HG02840 (cell line): ENCODE data around the gene DPH7.
"Not testable (repeated sequence)": the region's sequence is repeated elsewhere in the genome, so short reads cannot be mapped to it uniquely, and the experiment has no call there.

Source experiments
- ATAC-seq: cut with Tn5 transposase; IDR thresholded peaks from one replicate; pipeline ENCODE4 v1.9.1; 2021; ENCODE audit warnings: mild to moderate bottlenecking, moderate library complexity, moderate number of reproducible peaks; ENCODE audit not compliant: unreplicated experiment, low FRiP score

The DPH7 gene

DNA sequence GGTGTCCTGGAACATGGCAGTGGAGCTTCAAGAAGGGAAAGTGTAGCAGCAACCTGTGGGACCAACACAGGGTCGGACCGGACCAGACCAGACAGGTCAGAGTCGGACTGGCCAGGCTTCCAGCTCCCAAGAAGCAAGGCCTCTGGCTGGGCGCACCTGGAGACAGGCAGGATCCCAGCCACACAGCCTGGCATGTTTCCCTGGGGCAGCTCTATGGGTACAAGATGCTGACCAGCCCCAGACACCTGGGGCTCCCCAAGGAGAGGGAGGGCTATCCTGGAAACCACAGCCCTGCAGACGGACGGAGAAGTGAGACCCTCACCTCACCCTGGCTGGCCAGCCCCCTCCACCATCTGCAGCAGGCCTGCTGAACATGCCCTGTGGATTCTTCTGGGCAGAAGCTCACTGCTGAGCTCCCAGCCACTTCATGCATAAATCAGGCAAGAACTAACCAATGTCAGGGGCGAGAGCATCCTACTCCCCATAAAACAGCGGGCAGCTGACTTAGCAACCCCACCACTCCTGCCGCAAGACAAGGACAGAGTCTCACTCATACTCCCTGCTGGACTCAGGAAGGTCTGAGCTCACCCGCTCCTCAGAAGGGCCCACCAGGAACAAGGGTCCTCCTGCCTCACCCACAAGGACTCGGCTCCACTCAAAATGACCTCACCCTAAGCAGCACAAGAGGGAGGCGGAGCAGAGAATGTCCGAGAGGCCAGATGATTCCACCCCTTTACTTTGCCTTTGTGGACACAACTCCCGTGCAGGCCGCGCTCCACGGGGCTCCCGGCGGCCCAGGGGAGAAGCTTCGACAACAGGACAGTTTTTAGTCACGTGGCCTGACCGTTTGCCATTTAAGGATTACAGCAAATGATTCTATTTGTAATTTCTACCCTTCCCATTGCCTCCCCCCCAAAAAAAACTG is 2.9 kb upstream of the DPH7 start:
- no peak for ATAC-seq

DNA sequence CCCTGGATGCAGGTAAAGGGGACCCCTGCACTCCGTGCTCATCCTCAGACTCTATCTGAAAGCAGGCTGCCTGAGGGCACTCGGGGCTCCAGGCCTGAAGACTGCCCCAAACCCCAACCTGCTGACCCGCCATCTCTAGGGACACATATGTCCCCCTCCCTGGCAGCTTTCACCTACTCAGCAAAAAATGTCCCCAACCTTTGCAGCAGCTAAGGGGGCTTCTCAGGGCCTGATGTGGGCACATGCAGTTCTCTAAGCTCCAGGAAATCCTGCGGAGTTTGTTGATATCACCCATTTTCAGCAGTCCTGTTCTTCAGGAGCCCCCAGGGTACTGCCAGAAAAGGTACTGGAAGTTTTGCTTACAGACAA is 2.2 kb upstream of the DPH7 start:
- ATAC-seq: no peak

DNA sequence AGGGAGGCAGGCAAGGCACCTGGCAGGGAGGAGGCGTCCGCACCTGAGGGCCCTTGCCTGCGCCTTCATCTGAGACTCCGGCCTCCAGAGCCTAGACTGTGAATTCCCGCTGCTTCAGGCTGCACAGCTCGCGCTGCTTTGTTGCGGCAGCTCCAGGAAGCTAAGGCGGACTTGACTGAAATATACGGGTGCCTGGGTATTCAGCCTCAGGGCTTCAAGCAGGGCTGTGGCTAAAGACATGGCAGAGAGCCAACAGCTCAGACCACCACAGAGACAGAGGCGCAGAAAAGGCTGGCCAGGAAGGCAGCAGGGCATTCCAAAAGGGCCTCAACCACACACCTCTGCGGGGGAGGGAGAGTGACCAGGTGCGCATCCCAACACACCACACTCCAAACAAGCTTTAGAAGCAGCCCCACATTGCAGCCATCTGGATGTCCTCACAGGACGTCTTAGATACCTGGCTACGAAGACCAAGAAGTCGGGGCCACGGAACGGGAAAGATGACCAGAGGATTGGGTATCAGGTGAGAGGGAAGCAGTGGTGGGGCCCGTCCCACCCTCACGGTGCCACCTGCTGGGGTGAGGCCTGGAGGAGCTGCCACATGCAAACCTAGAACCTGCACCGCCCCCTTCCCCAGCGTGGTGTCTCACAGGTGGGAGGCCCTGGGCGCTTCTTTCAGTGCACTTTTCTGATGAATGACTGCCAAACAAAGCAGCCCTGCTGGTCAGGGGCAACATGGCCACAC is 1.7 kb upstream of the DPH7 start:
- no peak for ATAC-seq

DNA sequence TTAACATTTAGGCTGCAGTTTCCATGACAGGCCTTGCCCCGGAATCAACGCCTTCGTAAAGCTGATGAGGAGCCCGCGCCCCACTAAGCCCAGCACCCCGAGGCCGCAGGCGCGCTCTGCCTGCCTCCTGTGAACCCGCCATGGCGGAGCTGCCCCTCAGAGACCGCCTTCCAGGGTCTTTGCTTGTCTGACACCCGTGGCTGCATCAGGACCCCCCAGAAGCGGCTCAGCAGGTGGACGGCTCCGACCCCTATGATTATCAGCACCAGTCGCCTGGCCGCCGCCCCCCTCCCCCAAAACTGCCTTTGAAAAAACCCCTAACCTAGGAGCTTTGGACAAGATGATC is 507 bp upstream of the DPH7 start:
- ATAC-seq: no peak

DNA sequence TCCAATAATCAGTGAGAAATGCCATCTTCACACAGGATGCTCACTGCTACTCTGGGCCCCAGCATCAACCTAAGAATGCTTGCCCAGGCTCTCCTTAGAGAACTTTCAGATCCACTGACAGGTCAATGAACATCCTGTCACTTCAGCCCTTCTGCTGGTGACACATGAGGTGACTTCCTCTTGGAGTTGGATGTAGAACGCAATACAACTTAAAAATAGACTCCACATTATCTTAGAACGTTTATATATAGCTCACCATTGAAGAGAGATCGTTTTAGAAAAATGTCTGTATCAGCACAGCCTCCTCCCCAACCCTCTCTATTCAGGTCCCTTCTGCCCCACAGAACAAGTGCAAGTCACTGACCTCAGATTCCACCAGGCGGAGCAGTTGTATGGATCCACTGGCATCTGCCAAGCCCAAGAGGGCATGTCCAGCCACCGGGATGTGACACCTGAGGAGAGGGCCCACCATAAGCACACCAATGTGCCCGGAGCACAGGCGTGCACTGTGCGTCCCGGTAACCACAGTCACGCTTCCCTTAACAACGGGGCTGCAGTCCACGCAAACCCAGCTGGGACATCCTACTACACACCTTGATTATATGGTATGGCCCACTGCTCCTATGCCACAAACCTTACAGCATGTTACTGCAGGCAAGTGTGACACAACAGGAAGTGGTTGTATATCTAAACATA is 2.9 kb downstream of the DPH7 start:
- no peak for ATAC-seq

DNA sequence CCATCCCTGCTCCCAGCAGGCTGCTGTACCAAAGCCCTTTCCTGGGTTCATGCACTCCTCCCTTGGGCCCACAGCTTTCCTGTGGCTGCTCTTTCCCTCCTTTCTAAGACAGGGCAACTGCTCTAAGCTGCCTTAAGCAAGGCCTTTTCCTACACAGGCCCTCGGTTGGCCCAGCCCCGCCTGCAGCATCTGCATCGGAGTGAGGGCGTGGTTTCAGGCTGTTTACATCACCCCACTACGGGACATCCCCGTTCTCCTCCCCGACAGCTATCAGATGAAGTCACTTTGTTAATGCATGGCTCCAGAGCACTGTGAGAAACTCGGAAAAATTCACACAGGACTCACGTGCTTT is 3.4 kb downstream of the DPH7 start:
- no peak for ATAC-seq

DNA sequence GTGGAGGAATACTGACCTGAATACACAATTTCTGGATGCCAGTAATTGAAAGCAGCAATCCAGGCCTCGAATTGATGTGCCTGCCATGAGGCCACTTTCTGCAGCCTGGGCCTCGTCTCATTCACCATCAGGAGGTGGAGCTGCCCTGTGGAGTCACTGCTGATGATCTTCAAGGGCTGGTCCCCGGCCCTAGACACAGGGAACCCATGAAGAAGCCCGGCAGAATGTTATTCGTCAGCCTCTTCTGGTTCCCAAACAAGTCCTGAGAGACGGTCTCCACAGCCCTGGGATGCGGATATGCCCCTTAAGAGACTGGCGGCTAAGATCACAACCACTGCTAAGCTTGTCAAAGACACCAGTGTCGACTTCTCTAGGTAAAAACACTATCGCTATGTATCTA is 4.5 kb downstream of the DPH7 start:
- no peak for ATAC-seq

DNA sequence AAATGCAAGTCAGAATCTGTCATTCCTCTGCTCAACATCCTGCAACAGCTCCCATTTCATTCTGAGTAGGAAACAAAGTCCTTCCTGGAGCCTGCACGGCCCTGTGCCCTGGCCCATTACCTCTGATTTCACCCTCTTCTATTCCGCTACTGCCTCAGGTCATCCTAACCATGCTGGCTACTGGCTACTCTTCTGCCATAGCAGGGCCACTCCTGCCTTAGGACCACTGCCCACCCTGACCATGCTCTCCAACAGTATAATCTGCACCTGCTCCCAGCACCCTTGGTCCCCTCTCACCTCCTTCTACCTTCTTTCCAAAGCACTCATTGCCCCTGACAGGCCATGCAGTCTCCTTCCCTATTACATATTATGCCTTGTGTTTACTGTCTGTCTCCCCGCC is 8.2 kb downstream of the DPH7 start:
- ATAC-seq: no peak

DNA sequence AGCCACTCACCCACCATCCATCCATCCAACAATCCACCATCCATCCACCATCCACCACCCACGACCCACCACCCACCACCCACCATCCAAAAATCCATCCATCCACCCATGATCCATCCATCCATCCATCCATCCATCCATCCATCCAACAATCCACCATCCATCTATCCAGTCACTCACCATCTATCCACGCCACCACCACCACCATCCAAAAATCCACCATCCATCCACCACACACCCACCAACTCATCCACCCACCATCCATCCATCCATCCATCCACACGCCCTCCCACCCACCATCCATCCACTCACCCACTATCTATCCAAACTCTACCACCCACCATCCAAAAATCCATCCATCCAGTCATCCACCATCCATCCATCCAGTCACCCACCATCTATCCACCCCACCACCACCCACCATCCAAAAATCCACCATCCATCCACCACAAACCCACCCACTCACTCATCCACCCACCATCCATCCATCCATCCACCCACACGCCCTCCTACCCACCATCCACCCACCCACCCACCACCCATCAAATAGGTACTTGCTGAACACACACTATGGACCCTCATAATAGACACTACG is 9.0 kb downstream of the DPH7 start:
- no peak for ATAC-seq

DNA sequence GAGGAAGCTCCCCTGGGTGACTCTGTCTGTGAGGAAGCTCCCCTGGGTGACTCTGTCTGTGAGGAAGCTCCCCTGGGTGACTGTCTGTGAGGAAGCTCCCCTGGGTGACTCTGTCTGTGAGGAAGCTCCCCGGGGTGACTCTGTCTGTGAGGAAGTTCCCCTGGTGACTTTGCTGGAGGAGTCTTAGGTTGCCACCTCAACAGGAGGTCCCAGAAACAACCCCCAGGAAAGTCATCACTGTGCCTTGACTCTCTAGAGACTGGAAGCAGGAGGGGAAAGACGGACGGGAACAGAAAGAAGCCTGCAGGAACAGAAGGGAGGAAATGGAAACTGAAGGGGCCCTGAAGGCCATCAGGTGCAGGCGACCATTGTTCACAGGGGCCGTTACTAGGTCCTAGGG is 10.3 kb downstream of the DPH7 start:
- ATAC-seq: not testable (repeated sequence)

DNA sequence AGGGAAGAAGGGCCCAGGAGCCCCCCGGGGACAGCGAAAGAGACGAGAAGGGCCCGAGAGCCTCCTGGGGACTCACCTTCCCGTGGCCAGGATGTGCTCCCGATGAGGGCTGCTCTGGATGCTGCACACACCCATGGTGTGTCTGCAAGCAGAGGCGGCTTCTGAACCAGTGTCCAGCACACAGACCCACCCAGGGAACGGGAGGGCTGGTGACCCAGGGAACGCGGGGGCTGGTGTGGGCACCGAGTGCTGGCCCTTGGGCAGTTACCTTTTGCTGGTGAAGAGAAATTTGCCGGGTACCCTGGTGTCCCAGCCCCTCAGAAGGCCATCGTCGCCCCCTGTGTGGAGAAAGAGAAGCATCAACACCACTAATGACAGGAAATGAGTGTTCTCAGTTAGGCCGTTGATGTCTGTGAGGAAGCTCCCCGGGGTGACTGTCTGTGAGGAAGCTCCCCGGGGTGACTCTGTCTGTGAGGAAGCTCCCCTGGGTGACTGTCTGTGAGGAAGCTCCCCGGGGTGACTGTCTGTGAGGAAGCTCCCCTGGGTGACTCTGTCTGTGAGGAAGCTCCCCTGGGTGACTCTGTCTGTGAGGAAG is 13.8 kb downstream of the DPH7 start:
- no peak for ATAC-seq

DNA sequence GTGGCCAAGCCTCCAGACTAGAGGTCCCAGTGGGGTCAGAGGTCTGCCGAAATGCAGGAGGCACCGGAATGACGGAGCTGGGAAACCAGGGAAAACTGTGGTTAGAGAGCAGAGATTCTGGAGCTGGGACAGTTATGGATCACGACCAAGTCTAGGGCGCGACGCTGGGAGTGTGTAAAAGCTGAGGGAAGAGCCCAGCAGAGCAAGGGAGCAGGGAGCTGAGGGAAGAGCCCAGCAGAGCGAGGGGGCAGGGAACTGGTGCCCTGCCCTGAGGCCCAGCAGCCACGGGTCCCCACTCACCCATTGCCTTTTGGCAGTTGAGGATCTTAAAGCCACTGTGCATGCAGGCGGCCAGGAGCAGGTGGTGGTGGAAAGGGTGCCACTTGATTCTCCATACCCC is 14.6 kb downstream of the DPH7 start:
- ATAC-seq: no peak

DNA sequence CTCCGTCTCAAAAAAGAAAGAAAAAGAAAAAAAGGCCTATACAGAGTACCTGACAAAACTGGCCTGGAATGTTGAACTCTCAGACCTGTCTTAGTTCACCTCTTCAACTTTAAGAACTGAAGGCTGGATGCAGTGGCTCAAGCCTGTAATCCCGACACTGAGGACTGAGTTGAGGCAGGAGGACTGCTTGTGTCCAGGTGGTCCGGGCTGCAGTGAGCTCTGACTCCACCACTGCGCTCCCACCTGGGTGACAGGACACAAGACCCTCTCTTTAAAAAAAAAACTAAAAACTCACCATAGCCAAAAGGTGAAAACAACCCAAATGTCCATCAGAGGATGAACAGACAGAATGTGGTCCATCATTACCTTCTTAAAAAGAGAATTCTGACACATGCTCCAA is 20.6 kb downstream of the DPH7 start:
- ATAC-seq: no peak

DNA sequence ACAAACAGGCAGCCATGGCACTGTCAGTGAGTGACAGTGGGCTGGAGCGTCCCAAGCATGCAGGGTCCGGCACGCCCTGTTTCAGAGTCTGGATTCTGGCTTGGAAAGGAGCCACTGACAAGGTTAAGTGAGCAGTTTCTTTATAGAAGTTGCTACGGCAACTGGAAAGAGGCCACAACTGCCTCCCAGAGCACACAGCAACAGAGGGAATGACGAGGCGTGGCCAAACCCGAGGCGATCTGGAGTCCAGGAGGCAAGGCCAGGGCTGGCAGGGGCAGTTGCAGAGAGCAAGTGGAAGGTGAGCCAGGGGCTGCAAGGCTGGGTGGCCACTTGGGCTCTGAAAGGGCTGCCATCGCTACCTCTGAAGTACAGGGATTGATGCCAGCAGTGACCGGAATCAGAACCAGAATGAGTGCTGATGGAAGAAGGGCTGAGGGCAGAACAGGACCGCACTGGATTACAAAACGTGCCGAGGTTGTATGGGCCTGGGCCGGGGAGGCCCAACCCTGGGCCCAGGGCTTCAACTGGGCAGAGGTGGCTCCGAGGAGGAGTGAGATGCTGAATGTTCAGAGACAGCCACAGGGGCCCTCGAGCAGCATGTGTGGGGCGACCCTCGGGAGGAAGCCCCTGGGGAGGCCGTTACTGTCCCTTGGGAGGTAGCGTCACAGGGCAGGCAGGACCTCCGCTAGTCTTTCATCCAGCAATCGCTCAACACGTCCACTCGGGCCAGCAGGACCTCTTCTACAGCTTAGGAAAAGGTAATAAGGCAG is 22.5 kb downstream of the DPH7 start:
- no peak for ATAC-seq

DNA sequence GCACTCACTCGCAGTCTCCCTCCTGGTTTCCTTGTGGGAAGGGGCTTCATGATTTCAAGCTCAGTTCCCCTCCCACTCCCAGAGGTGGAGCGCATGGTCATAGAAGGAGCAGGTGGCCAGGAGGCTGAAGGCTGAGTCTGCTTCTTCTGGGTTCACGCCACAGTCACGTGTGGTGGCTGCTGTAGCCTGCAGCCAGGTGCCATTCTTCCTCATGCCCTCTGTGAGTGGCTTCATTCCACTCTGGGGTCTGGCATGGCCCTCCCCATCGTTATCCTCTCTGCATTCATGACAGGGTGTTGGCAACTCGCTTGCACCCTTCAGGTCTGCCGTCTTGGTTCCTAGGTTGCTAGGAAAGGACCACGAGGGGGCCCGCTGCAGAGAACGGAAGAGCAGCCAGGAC is 23.5 kb downstream of the DPH7 start:
- ATAC-seq: no peak

DNA sequence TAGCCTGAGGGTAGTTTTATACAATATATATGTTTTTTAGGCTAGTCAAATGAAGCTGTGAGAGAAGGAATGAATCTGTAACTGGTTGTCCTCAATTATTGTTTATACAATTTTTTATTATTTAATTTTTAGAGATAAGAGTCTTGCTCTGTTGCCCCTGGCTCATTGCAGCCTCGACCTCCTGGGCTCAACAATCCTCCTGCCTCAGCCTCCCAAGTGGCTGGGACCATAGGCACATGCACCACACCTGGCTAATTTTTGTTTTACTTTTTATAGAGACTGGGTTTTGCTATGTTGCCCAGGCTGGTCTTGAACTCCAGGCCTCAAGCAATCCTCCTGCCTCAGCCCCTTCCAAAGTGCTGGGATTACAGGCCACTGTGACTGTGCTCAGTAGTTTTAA is 24.4 kb downstream of the DPH7 start:
- ATAC-seq: no peak

DNA sequence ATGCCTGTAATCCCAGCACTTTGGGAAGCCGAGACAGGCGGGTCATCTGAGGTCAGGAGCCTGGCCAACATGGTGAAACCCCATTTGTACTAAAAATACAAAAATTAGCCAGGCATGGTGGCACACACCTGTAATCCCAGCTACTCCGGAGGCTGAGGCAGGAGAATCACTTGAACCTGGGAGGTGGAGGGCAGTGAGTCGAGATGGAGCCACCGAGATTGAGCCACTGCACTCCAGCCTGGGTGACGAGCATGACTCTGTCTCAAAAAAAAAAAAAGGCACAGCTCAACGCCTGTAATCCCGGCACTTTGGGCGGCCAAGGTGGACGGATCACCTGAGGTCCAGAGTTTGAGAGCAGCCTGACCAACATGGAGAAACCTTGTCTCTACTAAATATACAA is 25.1 kb downstream of the DPH7 start:
- ATAC-seq: not testable (repeated sequence)

DNA sequence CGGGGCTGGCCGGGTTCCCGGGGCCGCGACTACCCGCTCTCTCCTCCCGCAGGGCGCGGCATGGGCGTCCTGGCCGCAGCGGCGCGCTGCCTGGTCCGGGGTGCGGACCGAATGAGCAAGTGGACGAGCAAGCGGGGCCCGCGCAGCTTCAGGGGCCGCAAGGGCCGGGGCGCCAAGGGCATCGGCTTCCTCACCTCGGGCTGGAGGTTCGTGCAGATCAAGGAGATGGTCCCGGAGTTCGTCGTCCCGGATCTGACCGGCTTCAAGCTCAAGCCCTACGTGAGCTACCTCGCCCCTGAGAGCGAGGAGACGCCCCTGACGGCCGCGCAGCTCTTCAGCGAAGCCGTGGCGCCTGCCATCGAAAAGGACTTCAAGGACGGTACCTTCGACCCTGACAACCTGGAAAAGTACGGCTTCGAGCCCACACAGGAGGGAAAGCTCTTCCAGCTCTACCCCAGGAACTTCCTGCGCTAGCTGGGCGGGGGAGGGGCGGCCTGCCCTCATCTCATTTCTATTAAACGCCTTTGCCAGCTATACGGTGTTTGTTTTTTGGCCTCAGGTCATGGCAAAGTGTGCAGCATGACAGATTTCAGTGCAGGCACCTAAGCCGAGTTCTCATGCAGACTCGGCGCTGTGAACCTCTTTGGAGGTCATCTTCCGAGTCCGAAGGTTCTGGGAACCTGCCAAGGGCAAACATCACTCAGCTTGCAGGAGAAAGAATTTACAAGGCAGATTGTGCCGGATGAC is 26.5 kb downstream of the DPH7 start:
- ATAC-seq: peak; percentile 5

DNA sequence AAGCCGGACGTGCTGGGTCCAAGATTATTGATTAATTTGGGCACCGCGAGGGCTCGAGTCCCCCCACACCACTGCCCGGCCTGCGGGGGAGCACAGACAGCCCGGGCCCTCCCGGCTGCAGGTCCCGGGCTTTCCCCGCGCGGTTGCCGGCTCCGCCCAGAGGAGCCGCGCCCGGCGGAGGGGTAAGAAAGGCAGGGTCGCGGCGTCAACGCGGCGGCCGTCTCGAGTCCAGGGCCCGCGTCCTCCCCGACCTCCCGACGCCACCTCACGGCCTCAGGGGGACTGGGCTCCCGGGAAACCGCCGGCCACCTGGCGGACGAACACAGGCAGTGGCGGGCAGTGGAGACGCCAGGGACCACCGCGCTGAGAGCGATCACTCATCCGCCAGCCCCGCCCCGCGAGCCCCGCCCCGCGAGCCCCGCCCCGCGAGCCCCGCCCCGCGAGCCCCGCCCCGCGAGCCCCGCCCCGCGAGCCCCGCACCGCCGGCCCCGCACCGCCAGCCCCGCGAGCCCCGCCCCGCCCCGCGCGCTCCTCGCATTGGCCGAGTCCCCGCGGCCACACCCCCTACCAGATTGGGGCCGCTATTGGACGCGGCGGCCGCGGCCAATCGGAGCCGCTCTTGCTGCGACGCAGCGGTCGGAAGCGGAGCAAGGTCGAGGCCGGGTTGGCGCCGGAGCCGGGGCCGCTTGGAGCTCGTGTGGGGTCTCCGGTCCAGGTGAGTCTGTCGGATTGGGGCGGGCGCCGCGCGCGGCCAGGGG is 27.3 kb downstream of the DPH7 start, which contains the start of gene MRPL41:
TSS of gene MRPL41 (plus strand) at position 616 of the 758 bp plus-strand sequence. CDS start 203 bp downstream, outside the sequence.
- ATAC-seq: peak; percentile 76
